NCI-H2196 (cell line): ENCODE data around the gene TMEM181.
A peak's percentile ranks its signal among the peaks of the same experiment; 100 is the strongest.
"Not testable (repeated sequence)": the region's sequence is repeated elsewhere in the genome, so short reads cannot be mapped to it uniquely, and the experiment has no call there.

Source experiments
- DNase-seq: peaks from one replicate; lab custom pipeline; 2025; ENCODE audit not compliant: unreplicated experiment; lab: John Stamatoyannopoulos, UW

TMEM181 gene

GRCh38 chr6:158536891-158537798, 22.7 kb upstream of the TMEM181 start:
- DNase-seq, result peak; percentile 54

- no peak for DNase-seq
Observed at GRCh38 chr6:158538741-158539140, 21.1 kb upstream of the TMEM181 start.

GRCh38 chr6:158539413-158539812, 20.5 kb upstream of the TMEM181 start:
- no peak for DNase-seq

GRCh38 chr6:158539881-158540280, 20.0 kb upstream of the TMEM181 start:
- DNase-seq, result no peak

DNA sequence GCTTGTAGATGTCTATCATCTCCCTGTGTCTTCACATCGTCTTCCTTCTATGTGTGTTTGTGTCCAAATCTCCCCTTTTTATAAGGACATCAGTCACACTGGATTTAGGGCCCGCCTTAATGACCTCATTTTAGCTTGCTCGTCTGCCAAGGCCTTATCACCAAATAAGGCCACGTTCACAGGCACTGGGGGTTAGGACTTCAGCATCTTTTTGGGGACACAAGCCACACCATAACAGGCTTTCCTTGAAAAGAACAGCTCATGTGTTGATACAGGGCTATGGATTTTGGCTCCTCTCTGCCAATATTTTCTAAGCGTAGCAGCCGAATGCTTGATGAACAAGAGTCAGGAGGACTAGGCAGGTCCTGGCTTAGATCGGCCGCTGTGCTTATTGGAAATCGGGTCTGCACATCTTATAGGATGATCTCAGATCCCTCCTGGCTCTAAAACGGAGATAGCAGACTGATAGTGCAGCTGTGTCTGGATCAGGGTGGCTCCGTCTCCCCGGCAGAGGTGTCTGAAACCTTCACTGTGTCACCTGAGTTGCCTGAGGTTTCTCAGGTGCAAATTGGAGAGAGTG, 16.2 kb upstream of the TMEM181 start:
- DNase-seq, result no peak

DNA sequence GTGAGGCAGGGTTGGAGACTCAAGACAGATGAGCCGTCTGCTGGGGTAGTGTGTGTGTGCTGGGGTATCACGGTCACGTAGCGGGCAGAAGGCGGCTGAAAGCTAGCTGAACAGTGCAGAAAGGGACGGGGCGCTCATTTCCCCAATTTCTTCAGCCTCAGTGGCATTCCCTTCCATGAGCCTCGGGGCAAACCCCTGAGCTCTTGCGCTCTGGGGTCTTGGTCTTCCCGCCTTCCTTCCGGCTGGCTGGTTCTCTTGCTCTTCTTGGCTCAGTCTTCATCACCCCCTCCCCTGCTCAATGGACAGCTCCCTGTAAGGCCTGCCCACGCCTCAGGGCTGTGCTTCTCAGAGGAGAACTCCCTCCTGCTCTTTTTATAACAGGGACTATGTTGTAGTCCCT, 15.5 kb upstream of the TMEM181 start:
- DNase-seq, result no peak

GRCh38 chr6:158545043-158545966, 14.6 kb upstream of the TMEM181 start:
- no peak for DNase-seq

DNA sequence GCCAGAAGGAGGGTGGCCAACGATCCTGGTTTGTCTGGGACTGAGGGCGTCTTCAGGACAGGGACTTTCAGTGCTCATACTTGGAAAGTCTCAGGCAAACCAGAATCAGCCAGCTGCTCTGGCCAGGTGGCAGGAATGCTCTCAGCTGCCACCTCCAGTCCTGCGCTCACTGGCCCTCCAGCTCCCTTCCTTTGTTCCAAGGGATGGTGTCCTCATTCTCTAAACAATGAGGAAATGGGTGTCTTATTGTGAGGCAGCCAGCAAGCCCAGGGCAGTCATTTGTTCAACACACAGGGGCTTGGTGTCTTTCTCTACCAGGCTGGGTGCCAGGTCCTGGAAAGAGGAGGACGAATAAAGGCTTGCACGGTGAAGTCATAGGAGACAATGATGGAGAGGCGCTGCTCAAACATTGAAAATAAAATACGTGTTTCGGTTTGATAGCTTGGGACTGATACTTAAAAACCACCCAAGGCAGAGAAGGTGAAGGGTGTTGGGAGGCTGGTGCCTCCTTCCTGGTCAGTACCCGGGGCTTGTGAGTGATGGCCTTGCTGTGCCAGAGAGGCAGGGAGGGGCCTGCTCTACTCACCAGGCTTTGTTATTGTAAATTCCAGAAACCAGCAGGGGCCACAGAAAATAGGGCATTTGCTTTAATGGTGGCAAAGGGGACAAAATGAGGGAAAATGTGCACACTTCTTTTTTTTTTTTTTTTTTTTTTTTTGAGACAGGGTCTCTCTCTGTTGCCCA, 11.3 kb upstream of the TMEM181 start:
- DNase-seq, result peak; percentile 78

DNA sequence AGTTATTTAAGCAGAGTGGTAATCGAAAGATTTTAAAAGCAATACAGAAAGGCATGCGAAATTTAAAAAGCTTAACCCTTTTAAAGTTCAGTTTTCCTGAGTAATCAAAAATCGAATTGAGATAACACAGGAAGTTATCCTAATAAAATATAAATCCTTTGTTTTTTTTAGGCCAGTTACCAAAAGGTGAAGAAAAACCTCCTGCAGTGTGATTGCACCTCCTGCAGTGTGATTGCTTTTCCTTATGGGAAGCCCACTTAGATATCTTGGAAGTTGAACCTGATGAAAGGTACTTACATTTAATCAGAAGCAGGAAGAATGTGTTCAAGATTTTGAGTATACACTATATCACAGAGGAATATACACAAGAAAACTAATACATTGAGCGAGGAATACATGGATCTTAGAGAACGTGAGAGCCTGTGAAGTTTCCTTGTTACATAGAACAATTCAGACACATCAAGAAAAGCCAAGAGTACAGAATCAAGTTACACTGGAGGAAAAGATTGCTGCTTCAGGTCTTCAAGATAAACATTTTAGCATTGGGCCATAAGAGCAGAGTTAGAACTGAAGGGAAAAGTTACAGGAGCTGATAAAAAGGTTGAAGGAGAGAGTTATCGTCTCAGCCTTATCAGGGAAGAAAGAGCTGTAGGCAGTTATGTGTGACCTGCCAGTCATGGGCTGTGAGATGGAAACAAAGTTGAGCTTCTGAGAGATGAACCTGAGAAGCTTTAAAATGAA, 7.7 kb upstream of the TMEM181 start:
- DNase-seq, result no peak

- no peak for DNase-seq
Observed at GRCh38 chr6:158552796-158553138, 7.1 kb upstream of the TMEM181 start.

DNA sequence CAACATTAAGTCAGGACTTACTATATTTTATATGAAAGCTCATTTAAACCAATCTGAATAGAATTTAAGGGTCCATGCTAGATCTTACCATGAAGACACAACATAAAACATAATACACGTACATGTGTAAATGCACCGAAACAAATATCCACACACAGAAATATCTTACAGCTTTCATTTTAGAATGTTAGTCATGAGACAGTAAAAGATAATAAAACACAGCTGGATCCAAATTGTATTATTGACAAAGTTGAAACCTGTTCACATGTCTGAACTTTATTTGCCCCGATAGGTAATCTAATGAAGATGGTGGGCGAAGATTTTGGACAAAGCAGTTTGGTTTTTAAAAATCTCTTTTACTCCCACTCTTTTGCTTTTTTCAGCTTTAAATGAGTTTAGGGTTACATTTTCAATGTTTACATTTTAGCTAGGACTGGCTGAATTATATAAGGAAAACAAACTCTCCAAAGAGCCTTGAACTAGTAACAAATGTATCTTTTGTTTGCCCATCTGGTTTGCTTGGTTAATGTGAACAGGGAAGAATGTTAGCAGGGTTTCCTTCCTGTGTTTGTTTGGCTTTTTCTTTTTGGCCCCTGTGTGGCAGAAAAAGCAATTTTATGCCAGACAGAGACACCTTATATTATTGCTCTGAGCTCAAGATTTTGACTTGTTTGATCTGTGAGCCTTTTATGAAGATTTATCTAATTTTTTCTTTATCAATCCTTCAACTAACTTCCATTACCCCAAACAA, 5.1 kb upstream of the TMEM181 start:
- no peak for DNase-seq

DNA sequence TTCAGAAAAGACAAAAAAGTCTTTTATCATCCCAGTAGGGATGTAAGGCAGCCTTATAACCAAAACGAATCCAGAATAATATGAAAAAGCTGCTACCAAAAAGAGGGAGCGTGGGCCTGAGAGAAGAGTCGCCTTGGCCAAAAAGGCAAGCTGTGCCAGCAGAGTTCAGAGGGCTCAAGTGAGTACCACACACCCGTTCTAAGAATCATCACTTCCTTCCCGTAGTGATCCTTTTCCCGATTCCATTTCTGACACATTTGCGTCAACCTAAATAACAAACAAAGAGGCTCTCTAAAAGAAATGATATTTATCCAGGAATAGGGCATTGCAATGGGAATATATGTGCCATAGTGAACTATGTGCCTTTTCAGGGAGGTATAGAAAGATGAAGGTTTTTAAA, 3.8 kb upstream of the TMEM181 start:
- DNase-seq, result no peak

- not testable (repeated sequence) for DNase-seq
Observed at GRCh38 chr6:158557110-158557509, 2.8 kb upstream of the TMEM181 start.

GRCh38 chr6:158557927-158558326, 2.0 kb upstream of the TMEM181 start:
- no peak for DNase-seq

- DNase-seq, result no peak
Observed at GRCh38 chr6:158558415-158559306, 1.2 kb upstream of the TMEM181 start.

DNA sequence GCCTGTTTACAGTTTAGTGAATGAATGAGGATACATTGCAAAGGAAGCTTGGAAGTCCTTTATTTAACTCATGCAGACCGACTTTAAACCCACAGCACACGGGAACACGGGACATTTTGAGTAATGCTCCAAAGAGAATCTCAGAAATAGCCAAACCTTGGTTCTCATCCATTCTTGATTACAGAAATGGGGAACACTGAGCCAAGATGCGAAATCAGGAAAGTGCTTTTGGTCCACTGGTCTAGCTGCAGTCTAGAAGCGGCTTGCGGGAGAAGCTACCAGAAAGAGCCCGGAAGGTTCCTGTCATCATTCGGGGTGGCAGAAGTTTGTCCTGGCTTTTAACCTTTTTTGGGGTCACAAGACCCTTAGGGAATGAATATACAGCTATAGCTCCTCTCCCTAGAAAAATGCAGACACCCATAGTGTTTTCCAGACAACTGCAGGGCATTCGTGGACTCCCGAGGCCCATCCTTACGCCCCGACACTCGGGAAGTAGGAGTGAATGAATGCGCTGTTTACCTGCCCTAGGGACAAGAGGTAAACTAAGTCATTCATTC, 475 bp upstream of the TMEM181 start:
- no peak for DNase-seq

DNA sequence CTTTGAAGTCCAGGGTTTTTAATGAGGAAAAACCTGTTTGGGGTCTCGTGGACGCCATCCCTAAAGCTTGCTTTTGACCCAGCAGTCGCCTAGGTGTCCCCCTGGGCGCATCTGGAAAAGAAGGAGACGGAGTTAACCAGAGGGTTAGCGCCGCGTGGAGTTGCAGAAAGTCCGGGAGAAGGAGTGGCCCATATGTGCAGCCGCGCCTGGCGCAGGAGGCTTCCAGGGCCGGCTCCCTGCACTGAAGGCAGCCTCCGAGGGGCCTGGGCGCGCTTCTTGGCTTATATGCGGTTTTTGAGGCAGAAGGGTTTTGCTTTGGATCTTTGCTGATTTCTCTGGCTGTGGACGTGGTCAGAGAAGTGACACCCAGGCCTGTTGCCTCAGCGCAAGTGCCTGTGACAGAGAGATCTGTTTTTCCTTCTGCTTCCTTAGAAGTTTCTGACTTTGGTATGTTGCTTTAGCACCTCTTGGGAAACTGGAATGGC, 987 bp downstream of the TMEM181 start:
- DNase-seq, result no peak

DNA sequence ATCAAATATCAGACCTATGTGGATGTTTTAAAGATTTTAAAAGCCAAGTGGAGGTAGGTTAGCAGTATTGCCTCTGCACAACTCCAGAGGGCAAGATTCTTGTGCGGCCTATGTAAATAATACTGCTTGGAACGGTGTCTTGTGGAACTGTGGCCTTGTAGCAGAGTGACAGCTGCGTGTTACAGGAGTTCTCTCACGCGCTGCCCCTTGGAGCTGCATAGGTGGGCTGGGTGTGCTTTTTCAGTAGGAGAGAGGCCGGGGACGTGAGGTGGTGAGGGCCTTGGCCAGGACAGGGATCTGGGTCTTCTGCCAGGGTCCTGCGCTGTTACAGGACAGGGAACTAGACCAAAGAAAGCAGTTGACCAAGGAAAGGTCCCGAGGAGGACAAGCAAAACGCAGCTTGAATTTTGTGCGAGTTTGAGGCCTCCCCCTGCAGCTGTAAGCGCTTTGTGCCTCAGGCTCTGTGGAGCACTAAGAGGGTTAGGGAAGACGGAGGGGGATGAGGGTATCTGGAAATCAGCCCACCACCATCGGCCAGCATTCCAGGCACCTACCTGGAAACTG, 1.5 kb downstream of the TMEM181 start:
- no peak for DNase-seq
